ENCODE results near the gene KLF3. TPM values are rescaled to one million over a fixed set of nuclear protein-coding genes. Genes with fewer than 3 reads are reported as not detected.

KLF3 gene
- total RNA-seq, 1 experiment from 2014 or later, result 29.0 TPM

DNA sequence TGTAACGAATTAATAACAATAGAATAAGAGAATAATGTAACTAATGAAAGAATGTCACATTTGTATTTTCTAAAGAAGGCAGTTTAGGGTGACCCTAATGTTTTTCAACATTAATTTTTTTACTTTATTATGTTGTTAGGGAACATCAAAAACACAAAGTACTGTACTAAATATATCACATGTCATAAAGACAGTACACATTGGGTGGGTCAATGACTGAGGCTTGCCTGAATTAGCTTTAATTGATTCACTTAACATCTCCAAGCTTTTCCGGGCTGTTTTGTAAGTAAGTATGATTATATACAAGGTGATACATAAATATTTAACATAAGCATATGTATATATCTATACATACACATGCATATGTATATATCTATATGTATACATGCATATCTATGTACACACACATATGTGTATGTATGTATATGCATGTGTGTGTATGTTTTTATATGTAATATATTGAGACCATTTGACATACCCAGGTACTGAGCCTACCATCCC lies 43.4 kb upstream of the KLF3 start:
- Histone ChIP-seq H2AK5ac (ENCODE audit: insufficient read length, low read length) (no peak overlapping the region), H2BK5ac (ENCODE audit: insufficient read length, low read length) (no peak overlapping the region), H4K20me1 (ENCODE audit: control insufficient read depth, insufficient read depth, insufficient read length) (no peaks in the 10 kb centered on the region), H2BK20ac (ENCODE audit: low read depth, low read length, poor library complexity, severe bottlenecking) (no peak overlapping the region), H3K27me3 (ENCODE audit: insufficient read depth, low read length) (no peaks in the 10 kb centered on the region), H3K4me1 (ENCODE audit: insufficient read depth, low read length) (no peaks in the 10 kb centered on the region), H4K8ac (replicated peaks; ENCODE audit: insufficient read length, low read depth, low read length) (no peak overlapping the region), H2AFZ (ENCODE audit: low read length) (no peak overlapping the region), H2BK15ac (ENCODE audit: low read depth, low read length) (no peak overlapping the region), H3K4me2 (ENCODE audit: insufficient read depth, insufficient read length, low read length) (no peak overlapping the region), H3K79me2 (ENCODE audit: insufficient read depth, low read length) (no peaks in the 10 kb centered on the region), H3K14ac (ENCODE audit: insufficient read depth, low read length) (no peak overlapping the region), H3K9ac (ENCODE audit: extremely low read depth, insufficient read length, low read length) (no peak overlapping the region), H3K4ac (ENCODE audit: low read depth, low read length) (no peak overlapping the region), H3K79me1 (ENCODE audit: insufficient read depth, low read depth, low read length, poor library complexity, severe bottlenecking) (no peaks in the 10 kb centered on the region), H3T11ph (ENCODE audit: low read length) (no peak overlapping the region), H4K5ac (ENCODE audit: insufficient read length, low read depth, low read length) (no peak overlapping the region), H2BK120ac (ENCODE audit: low read depth, low read length, poor library complexity, severe bottlenecking) (no peak overlapping the region), H4K91ac (ENCODE audit: insufficient read length, low read depth, low read length) (no peak overlapping the region), H2BK12ac (ENCODE audit: insufficient read length, low read depth, low read length) (no peak overlapping the region), H3K9me3 (ENCODE audit: control insufficient read depth, low read depth, low read length) (no peaks in the 10 kb centered on the region), H3K18ac (ENCODE audit: insufficient read length, low read depth, low read length) (no peak overlapping the region), H3K23ac (ENCODE audit: insufficient read length, low read depth, low read length) (no peak overlapping the region), H3K27ac (ENCODE audit: insufficient read length, low read depth, low read length) (no peak overlapping the region), H3K23me2 (ENCODE audit: insufficient read length, low read depth, low read length, poor library complexity, severe bottlenecking) (no peaks in the 10 kb centered on the region), H3K56ac (ENCODE audit: insufficient read length, low read depth, low read length) (no peak overlapping the region)
- Mint-ChIP-seq H3K4me1 (peaks cover 4 to 9% of the 10 kb centered on the region in 2 experiments), H3K4me3 (no peak overlapping the region), H3K27me3 (ENCODE audit: low read depth) (no peaks in the 10 kb centered on the region; the same call in 1 of the 2 replicates), H3K36me3 (ENCODE audit: insufficient read depth in 1 of 3, low read depth in 3 of 3) (peaks cover 0 to 3% (median 1%) of the 10 kb centered on the region in 3 experiments; a peak in 3 of 7 replicates), H3K27ac (no peak overlapping the region), H3K9me3 (peaks cover 0 to 1% of the 10 kb centered on the region in 2 experiments; a peak in 1 of 5 replicates)
- DNase-seq, result no peak
- TF ChIP-seq, protein P1, sequence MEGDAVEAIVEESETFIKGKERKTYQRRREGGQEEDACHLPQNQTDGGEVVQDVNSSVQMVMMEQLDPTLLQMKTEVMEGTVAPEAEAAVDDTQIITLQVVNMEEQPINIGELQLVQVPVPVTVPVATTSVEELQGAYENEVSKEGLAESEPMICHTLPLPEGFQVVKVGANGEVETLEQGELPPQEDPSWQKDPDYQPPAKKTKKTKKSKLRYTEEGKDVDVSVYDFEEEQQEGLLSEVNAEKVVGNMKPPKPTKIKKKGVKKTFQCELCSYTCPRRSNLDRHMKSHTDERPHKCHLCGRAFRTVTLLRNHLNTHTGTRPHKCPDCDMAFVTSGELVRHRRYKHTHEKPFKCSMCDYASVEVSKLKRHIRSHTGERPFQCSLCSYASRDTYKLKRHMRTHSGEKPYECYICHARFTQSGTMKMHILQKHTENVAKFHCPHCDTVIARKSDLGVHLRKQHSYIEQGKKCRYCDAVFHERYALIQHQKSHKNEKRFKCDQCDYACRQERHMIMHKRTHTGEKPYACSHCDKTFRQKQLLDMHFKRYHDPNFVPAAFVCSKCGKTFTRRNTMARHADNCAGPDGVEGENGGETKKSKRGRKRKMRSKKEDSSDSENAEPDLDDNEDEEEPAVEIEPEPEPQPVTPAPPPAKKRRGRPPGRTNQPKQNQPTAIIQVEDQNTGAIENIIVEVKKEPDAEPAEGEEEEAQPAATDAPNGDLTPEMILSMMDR (conservative IDR thresholded peaks at IDR 0.05), result no peak
- no CpG with 5 or more reads among the region's 2 CpGs for WGBS (ENCODE audit: extremely low coverage, insufficient read length, low lambda C conversion rate)
